Stomach (tissue), 9 donors: ENCODE measurements around the gene MYB. TPM values are rescaled to one million over a fixed set of nuclear protein-coding genes. Genes with fewer than 3 reads are reported as not detected.

Source experiments
- DNase-seq, 2 donors: peaks; one replicate each; pipeline versions ENCODE4 v3.0.0 to v3.0.0-alpha.2; 2013 to 2019
- H3K27ac ChIP-seq, 5 donors: fragments of 200-600 bp in 4 of 5; sonication (generic) in 4 of 5; one replicate each; pipeline ENCODE4 v1.5.1; 2013 to 2019; ENCODE audit warnings: mild to moderate bottlenecking in 1 of 5, moderate library complexity in 1 of 5
- H3K27me3 ChIP-seq, 3 donors: fragments of 200-600 bp; sonication (generic); one replicate each; pipeline ENCODE4 v1.5.1; 2017 to 2019; ENCODE audit warnings: mixed run types in 1 of 3
- H3K36me3 ChIP-seq, 4 donors: fragments of 200-600 bp; sonication (generic); 1 replicate in 3 of 4; 2 replicates in 1 of 4; pipeline ENCODE4 v1.5.1; 2016 to 2019
- H3K4me1 ChIP-seq, 4 donors: fragments of 200-600 bp; sonication (generic); one replicate each; pipeline ENCODE4 v1.5.1; 2016 to 2019
- H3K4me3 ChIP-seq, 4 donors: fragments of 200-600 bp; sonication (generic) in 3 of 4; one replicate each; pipeline ENCODE4 v1.5.1; 2016 to 2019; ENCODE audit warnings: mild to moderate bottlenecking in 1 of 4
- H3K9me3 ChIP-seq, 4 donors: fragments of 200-600 bp; sonication (generic); one replicate each; pipeline ENCODE4 v1.5.1; 2016 to 2019
- CTCF ChIP-seq, 7 experiments: fragments of 450-650 bp in 4 of 7; fragments of 200-600 bp in 3 of 7; sonication (generic) in 3 of 7; IDR thresholded peaks; one replicate each; pipeline ENCODE4 v1.5.1; 2016 to 2019; ENCODE audit warnings: antibody characterized with exemption in 7 of 7, control low read depth in 2 of 7, mild to moderate bottlenecking in 1 of 7
- EP300 ChIP-seq: sonication (generic); formaldehyde crosslinking; IDR thresholded peaks from one replicate; pipeline ENCODE4 v1.6.1; 2017; ENCODE audit warnings: antibody characterized with exemption
- POLR2A ChIP-seq, 4 donors: fragments of 450-650 bp; IDR thresholded peaks; one replicate each; pipeline ENCODE4 v1.6.1; 2016; ENCODE audit warnings: antibody characterized with exemption in 4 of 4, control low read depth in 2 of 4, mild to moderate bottlenecking in 1 of 4, moderate library complexity in 1 of 4
- POLR2AphosphoS5 ChIP-seq, 3 donors: sonication (generic); formaldehyde crosslinking; IDR thresholded peaks; one replicate each; pipeline ENCODE4 v1.6.1; 2016; ENCODE audit warnings: antibody characterized with exemption in 3 of 3
- WGBS, 5 donors: extraction: QIAGEN DNeasy Blood & Tissue Kit in 3 of 5; methylation state at CpG; one replicate each; pipeline versions ENCODE4 v1.1.5 to v1.1.7; 2013 to 2018; 5-methylcytosine and 5-hydroxymethylcytosine counted together
- intact Hi-C: fragments of 100-400 bp; cut with DNase I; formaldehyde crosslinking; loops from one replicate; pipeline ENCODE4 v1.15.1; 2023; ENCODE audit warnings: low total_unique reads
- polyA plus RNA-seq, 3 donors: library from polyadenylated mRNA; stranded (reverse); fragments of 200-250 nt; gene quantifications; one replicate each; pipeline ENCODE4 v1.2.3, GENCODE V29; 2013
- total RNA-seq, 5 donors: library from RNA; depleted of rRNA; stranded (reverse); fragments of >200 nt; gene quantifications; one replicate each; pipeline versions ENCODE4 v1.1.0 to v1.2.3, GENCODE V29; 2014 to 2016
- donor health status: healthy with polysubstance abuse.
- donor health status: Bipolar disorder and iron deficiency.
- donor health status: healthy.

Gene MYB
- total and polyA plus RNA-seq, 8 donors = 0.56 to 118 (median 2.9) TPM; not detected in 2

DNA sequence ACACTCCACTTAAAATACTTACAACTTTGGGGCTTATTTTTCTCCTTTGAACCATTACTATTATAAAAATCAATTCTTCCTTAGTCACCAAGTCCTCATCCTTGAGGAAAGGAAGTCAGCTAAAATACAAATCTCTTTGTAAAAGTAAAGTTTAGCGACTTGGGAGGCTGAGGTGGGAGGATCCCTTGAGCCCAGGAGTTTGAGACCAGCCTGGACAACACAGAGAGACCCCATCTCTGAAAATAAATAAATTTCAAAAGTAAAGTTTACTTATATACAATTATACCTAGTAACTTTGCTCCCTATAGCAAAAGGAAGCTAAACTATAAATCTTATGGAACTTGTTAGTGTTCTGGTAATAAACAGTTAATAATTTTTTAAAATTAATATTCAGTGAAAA lies 40.4 kb downstream of the MYB start:
- Histone ChIP-seq H3K36me3 (no peaks in the 10 kb centered on the region), H3K27ac (no peak overlapping the region), H3K27me3 (no peaks in the 10 kb centered on the region), H3K4me3 (no peak overlapping the region), H3K4me1 (no peaks in the 10 kb centered on the region), H3K9me3 (no peaks in the 10 kb centered on the region)
- DNase-seq = no peak
- intact Hi-C loops = no loop called here
- TF ChIP-seq POLR2AphosphoS5 (IDR thresholded peaks at IDR 0.05) (no peak), EP300 (no peak), CTCF (IDR thresholded peaks at IDR 0.05) (no peak), POLR2A (IDR thresholded peaks at IDR 0.05) (no peak)
- whole genome bisulfite sequencing, 5 donors = 87 to 93% (median 89%) methylated on average over 1 of the region's 1 CpG

DNA sequence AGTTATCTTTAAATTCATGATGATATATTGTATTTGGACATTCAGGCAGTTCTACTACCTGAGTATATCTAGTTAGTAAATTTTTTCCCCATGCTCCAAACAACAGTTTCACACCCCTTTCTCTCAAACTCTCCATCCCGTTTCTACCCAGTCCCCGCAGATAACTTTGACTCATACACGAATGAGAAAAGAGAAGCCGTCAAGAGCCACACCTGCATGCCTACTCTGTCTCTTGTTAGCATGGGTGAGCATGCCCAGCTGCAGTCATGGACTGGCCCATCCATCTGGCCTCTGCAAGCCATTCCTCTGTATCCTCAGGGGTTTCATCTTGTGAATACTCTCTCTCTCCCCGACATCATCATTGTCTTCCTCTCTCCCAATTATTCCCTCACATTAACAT lies 41.5 kb downstream of the MYB start:
- no peak overlapping the region for H3K4me3 ChIP-seq
- H3K4me1 ChIP-seq = no peaks in the 10 kb centered on the region
- H3K27ac ChIP-seq = no peak overlapping the region
- TF ChIP-seq CTCF (IDR thresholded peaks at IDR 0.05) = no peak
- TF ChIP-seq POLR2AphosphoS5 (IDR thresholded peaks at IDR 0.05) = no peak
- no peak for TF ChIP-seq POLR2A (IDR thresholded peaks at IDR 0.05)
- TF ChIP-seq EP300 = no peak
- H3K9me3 ChIP-seq = no peaks in the 10 kb centered on the region
- no peaks in the 10 kb centered on the region for H3K36me3 ChIP-seq
- intact Hi-C loops = no loop called here
- WGBS, 5 donors = 91 to 94% (median 93%) methylated on average over 5 of the region's 5 CpGs
- no peaks in the 10 kb centered on the region for H3K27me3 ChIP-seq
- no peak for DNase-seq

GRCh38 chr6:135224037-135224647 lies 43.0 kb downstream of the MYB start:
- no peaks in the 10 kb centered on the region for H3K9me3 ChIP-seq
- H3K4me3 ChIP-seq = no peak overlapping the region
- TF ChIP-seq POLR2AphosphoS5 (IDR thresholded peaks at IDR 0.05) (no peak), POLR2A (IDR thresholded peaks at IDR 0.05) (no peak), EP300 (no peak), CTCF (IDR thresholded peaks at IDR 0.05) (no peak)
- H3K27me3 ChIP-seq = no peaks in the 10 kb centered on the region
- WGBS, 5 donors = 23 to 47% (median 37%) methylated on average over 6 of the region's 6 CpGs
- peak in 1 of 2 donors; percentile 49 for DNase-seq
- peak overlapping the region in 3 of 5 donors; percentile 35 to 54 (median 36) for H3K27ac ChIP-seq
- no peaks in the 10 kb centered on the region for H3K4me1 ChIP-seq
- intact Hi-C loops = no loop called here
- no peaks in the 10 kb centered on the region for H3K36me3 ChIP-seq

- no peaks in the 10 kb centered on the region for H3K4me1 ChIP-seq
- 89 to 97% (median 92%) methylated on average over 5 of the region's 5 CpGs for whole genome bisulfite sequencing, 5 donors
- intact Hi-C loops = no loop called here
Measured at GRCh38 chr6:135225911-135226310, 44.8 kb downstream of the MYB start.

More at GRCh38 chr6:135225911-135226310, 44.8 kb downstream of the MYB start:
- TF ChIP-seq POLR2AphosphoS5 (IDR thresholded peaks at IDR 0.05) (no peak), POLR2A (IDR thresholded peaks at IDR 0.05) (no peak), EP300 (no peak), CTCF (IDR thresholded peaks at IDR 0.05) (no peak)
- H3K27me3 ChIP-seq = no peaks in the 10 kb centered on the region
- H3K9me3 ChIP-seq = no peaks in the 10 kb centered on the region
- H3K4me3 ChIP-seq = no peak overlapping the region
- no peak for DNase-seq
- no peaks in the 10 kb centered on the region for H3K36me3 ChIP-seq
- H3K27ac ChIP-seq = no peak overlapping the region
